Measurements from ENCODE around the gene FOXI1.

The FOXI1 gene

GRCh38 chr5:170151097-170151831 lies 45.6 kb downstream of the FOXI1 start:
- DNase-seq (ENCODE audit: low read depth): no peak

GRCh38 chr5:170152767-170153166 lies 47.1 kb downstream of the FOXI1 start:
- DNase-seq (ENCODE audit: low read depth): no peak

- no peak for DNase-seq (ENCODE audit: low read depth)
Observed at GRCh38 chr5:170154297-170154696, 48.6 kb downstream of the FOXI1 start.

- no peak for DNase-seq (ENCODE audit: low read depth)
Observed at GRCh38 chr5:170154744-170155143, 49.0 kb downstream of the FOXI1 start.

- DNase-seq (ENCODE audit: low read depth): no peak
Observed at GRCh38 chr5:170155771-170156170, 50.1 kb downstream of the FOXI1 start.

GRCh38 chr5:170159101-170159698 lies 53.5 kb downstream of the FOXI1 start:
- DNase-seq (ENCODE audit: low read depth): no peak
